ENCODE measurements around the gene MAP3K6.

DNA sequence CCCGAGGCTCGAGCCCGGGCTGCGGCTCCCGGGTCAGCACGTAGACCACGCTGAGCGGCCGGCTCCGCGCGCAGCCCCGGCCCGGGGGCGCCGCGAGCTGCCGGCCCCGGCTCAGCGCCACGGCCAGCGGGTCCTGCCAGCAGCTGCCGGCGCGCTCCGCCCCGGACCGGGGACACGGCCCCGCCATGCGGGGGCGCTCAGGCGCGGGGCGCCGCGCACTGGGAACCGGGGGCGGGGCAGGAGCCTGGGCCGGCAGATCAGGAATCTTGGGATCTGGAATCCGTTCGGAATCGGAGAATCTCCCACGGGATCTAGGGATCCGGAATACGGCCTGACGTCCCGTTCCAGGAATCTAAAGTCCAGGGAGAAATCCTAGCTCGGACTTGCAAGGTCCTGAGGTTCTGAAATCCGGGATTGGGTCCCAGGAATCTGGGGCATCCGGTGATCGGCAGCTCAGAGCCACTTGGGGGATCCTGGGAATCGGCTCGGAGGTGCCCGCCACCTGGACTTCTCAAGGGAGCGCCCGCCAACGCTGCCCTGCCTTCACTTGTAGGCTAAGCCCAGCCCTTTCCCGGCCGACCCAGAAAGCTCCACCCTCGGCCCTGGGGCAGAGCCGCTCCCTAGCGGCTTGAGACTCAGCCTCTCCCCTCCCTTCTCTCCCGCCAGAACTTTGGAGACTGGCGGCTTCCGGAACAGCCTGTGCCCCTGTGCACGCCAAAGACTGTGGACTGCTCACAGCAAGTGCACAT, at the start of gene MAP3K6:
- TF ChIP-seq ZNF384 (IDR thresholded peaks at IDR 0.05) (no peak), FOXK2 (IDR thresholded peaks at IDR 0.05) (no peak), TARDBP (IDR thresholded peaks at IDR 0.05) (no peak), FOXM1 (IDR thresholded peaks at IDR 0.05; ENCODE audit: borderline replicate concordance) (peak; percentile 39; the same call in 1 of the 2 replicates), NFRKB (IDR thresholded peaks at IDR 0.05) (no peak), BHLHE40 (IDR thresholded peaks at IDR 0.05; ENCODE audit: borderline replicate concordance) (no peak), HDGF (IDR thresholded peaks at IDR 0.05; ENCODE audit: borderline replicate concordance) (0 out of 2 replicates have a peak, but pooled peaks have one; percentile 36)
- TF ChIP-seq, protein P1, sequence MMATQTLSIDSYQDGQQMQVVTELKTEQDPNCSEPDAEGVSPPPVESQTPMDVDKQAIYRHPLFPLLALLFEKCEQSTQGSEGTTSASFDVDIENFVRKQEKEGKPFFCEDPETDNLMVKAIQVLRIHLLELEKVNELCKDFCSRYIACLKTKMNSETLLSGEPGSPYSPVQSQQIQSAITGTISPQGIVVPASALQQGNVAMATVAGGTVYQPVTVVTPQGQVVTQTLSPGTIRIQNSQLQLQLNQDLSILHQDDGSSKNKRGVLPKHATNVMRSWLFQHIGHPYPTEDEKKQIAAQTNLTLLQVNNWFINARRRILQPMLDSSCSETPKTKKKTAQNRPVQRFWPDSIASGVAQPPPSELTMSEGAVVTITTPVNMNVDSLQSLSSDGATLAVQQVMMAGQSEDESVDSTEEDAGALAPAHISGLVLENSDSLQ (IDR thresholded peaks at IDR 0.05), result no peak
